CD14-positive monocyte (primary cell): ENCODE data around the gene CCN5. TPM values are rescaled to one million over a fixed set of nuclear protein-coding genes. Genes with fewer than 3 reads are reported as not detected.

Experiments
- DNase-seq, 3 donors: peaks; one replicate each; pipeline ENCODE4 v3.0.0-alpha.2; 2011 to 2022
- H2AFZ ChIP-seq: 2 replicates; pipeline ENCODE4 v1.6.0; 2012; ENCODE audit warnings: mild to moderate bottlenecking, low read depth, low read length, inconsistent platforms; ENCODE audit not compliant: insufficient read depth, poor library complexity, severe bottlenecking
- H3K27ac ChIP-seq, 2 donors: 1 replicate in 1 of 2; 2 replicates in 1 of 2; pipeline ENCODE4 v1.5.1; 2012 to 2013; ENCODE audit warnings: low read length in 2 of 2, control low read depth in 1 of 2, inconsistent platforms in 1 of 2, low read depth in 1 of 2, mild to moderate bottlenecking in 1 of 2
- H3K27me3 ChIP-seq, 2 donors: one replicate each; pipeline versions ENCODE4 v1.6.0 to v1.6.1; 2011 to 2013; ENCODE audit warnings: low read length in 2 of 2; ENCODE audit not compliant: control insufficient read depth in 2 of 2, insufficient read depth in 2 of 2
- H3K36me3 ChIP-seq, 2 donors: replicated peaks in 1 of 2; 1 replicate in 1 of 2; 2 replicates in 1 of 2; pipeline versions ENCODE4 v1.5.1 to v1.6.1; 2012 to 2013; ENCODE audit warnings: low read length in 2 of 2, control low read depth in 1 of 2, inconsistent platforms in 1 of 2, mild to moderate bottlenecking in 1 of 2; ENCODE audit not compliant: insufficient read depth in 2 of 2, control insufficient read depth in 1 of 2
- H3K4me1 ChIP-seq, 2 donors: 1 replicate in 1 of 2; 2 replicates in 1 of 2; pipeline versions ENCODE4 v1.5.1 to v1.6.1; 2012 to 2013; ENCODE audit warnings: low read length in 2 of 2, control low read depth in 1 of 2, inconsistent platforms in 1 of 2, mild to moderate bottlenecking in 1 of 2, moderate library complexity in 1 of 2; ENCODE audit not compliant: insufficient read depth in 2 of 2, control insufficient read depth in 1 of 2
- H3K4me2 ChIP-seq: replicated peaks from 2 replicates; pipeline ENCODE3; 2012; ENCODE audit warnings: low read length, moderate library complexity, mild to moderate bottlenecking; ENCODE audit not compliant: poor library complexity, severe bottlenecking; ENCODE audit errors: extremely low read depth
- H3K4me3 ChIP-seq, 3 experiments: fragments of 200-600 bp in 1 of 3; sonication (generic) in 1 of 3; replicated peaks in 1 of 3; 1 replicate in 2 of 3; 2 replicates in 1 of 3; pipeline ENCODE4 v1.5.1; 2011 to 2013; ENCODE audit warnings: low read length in 3 of 3, mild to moderate bottlenecking in 3 of 3, control low read depth in 2 of 3, low read depth in 2 of 3, inconsistent platforms in 1 of 3, moderate library complexity in 1 of 3
- H3K79me2 ChIP-seq: 2 replicates; pipeline ENCODE4 v1.6.0; 2012; ENCODE audit warnings: mild to moderate bottlenecking, control low read depth, inconsistent platforms, low read length, moderate library complexity; ENCODE audit not compliant: insufficient read depth
- H3K9ac ChIP-seq: 2 replicates; pipeline ENCODE4 v1.6.0; 2017; ENCODE audit warnings: low read length, mild to moderate bottlenecking; ENCODE audit not compliant: insufficient read depth, poor library complexity, severe bottlenecking
- H3K9me3 ChIP-seq, 2 donors: replicated peaks in 1 of 2; 1 replicate in 1 of 2; 2 replicates in 1 of 2; pipeline versions ENCODE4 v1.5.1 to v1.6.1; 2012 to 2013; ENCODE audit warnings: low read length in 2 of 2, control low read depth in 1 of 2; ENCODE audit not compliant: control insufficient read depth in 1 of 2, insufficient read depth in 1 of 2
- H4K20me1 ChIP-seq: 2 replicates; pipeline ENCODE4 v1.6.0; 2012; ENCODE audit warnings: mild to moderate bottlenecking, low read length, control low read depth, moderate library complexity; ENCODE audit not compliant: insufficient read depth
- H3K27ac Mint-ChIP-seq, 7 donors: one replicate each; pipeline ENCODE4 v1.8.0; 2020; ENCODE audit warnings: mild to moderate bottlenecking in 7 of 7, mixed read lengths in 7 of 7, moderate library complexity in 6 of 7, inconsistent platforms in 2 of 7
- H3K27me3 Mint-ChIP-seq, 3 donors: one replicate each; pipeline ENCODE4 v1.8.0; 2021 to 2022; ENCODE audit warnings: low read depth in 3 of 3, mild to moderate bottlenecking in 3 of 3, mixed read lengths in 3 of 3, moderate library complexity in 3 of 3, inconsistent platforms in 1 of 3
- H3K36me3 Mint-ChIP-seq, 2 donors: one replicate each; pipeline ENCODE4 v1.8.0; 2020; ENCODE audit warnings: mixed read lengths in 2 of 2, inconsistent platforms in 1 of 2, mild to moderate bottlenecking in 1 of 2
- H3K4me1 Mint-ChIP-seq: one replicate; pipeline ENCODE4 v1.8.0; 2020; ENCODE audit warnings: mild to moderate bottlenecking, mixed read lengths
- H3K4me3 Mint-ChIP-seq, 2 donors: one replicate each; pipeline ENCODE4 v1.8.0; 2020; ENCODE audit warnings: mild to moderate bottlenecking in 2 of 2, mixed read lengths in 2 of 2, moderate library complexity in 1 of 2
- H3K9me3 Mint-ChIP-seq, 7 donors: one replicate each; pipeline ENCODE4 v1.8.0; 2020 to 2022; ENCODE audit warnings: mixed read lengths in 7 of 7, mild to moderate bottlenecking in 6 of 7, moderate library complexity in 6 of 7, inconsistent platforms in 2 of 7
- CTCF ChIP-seq: fragments of 200-600 bp; IDR thresholded peaks from one replicate; pipeline ENCODE4 v1.8.0; 2022; ENCODE audit warnings: antibody characterized with exemption, mild to moderate bottlenecking
- WGBS: methylation state at CpG from one replicate; pipeline ENCODE4 v1.1.5; 2013; ENCODE audit warnings: missing lambda C conversion rate; ENCODE audit not compliant: insufficient coverage; 5-methylcytosine and 5-hydroxymethylcytosine counted together
- intact Hi-C, 2 donors: fragments of 100-400 bp; cut with micrococcal nuclease; formaldehyde crosslinking; loops; one replicate each; pipeline versions ENCODE4 v1.15.0 to v1.15.1; 2023
- polyA plus RNA-seq, 3 donors: library from polyadenylated mRNA; depleted of rRNA in 1 of 3; unstranded in 2 of 3; stranded (reverse) in 1 of 3; fragments of 300-500 nt in 2 of 3; fragments of >200 nt in 1 of 3; fragmentation: Illumina TruSeq in 2 of 3; gene quantifications; 1 replicate in 2 of 3; 2 replicates in 1 of 3; pipeline ENCODE4 v1.2.3, GENCODE V29; 2012 to 2021

The CCN5 gene
- polyA plus RNA-seq, 3 donors = not detected

- Histone ChIP-seq H3K36me3 (no peaks in the 10 kb centered on the region), H3K79me2 (no peaks in the 10 kb centered on the region), H3K4me2 (no peak overlapping the region), H2AFZ (no peak overlapping the region), H3K27me3 (no peaks in the 10 kb centered on the region), H3K4me1 (no peaks in the 10 kb centered on the region), H3K27ac (no peak overlapping the region), H3K4me3 (no peak overlapping the region), H4K20me1 (no peaks in the 10 kb centered on the region), H3K9ac (no peak overlapping the region), H3K9me3 (no peaks in the 10 kb centered on the region)
- no peak for TF ChIP-seq CTCF
- Mint-ChIP-seq H3K4me1 (peaks cover 4% of the 10 kb centered on the region), H3K4me3 (peak overlapping the region in 1 of 2 donors; percentile 36), H3K9me3 (no peaks in the 10 kb centered on the region), H3K27me3 (peaks cover 0 to 10% (median 9%) of the 10 kb centered on the region in 3 donors), H3K36me3 (no peaks in the 10 kb centered on the region), H3K27ac (no peak overlapping the region)
- DNase-seq = no peak
- no CpG with 5 or more reads among the region's 1 CpG for WGBS
- intact Hi-C loops = no loop called here
These were observed 44.4 kb downstream of the CCN5 start for GRCh38 chr20:44759595-44759994.

- Mint-ChIP-seq H3K9me3 (no peaks in the 10 kb centered on the region), H3K36me3 (no peaks in the 10 kb centered on the region), H3K27ac (peak overlapping the region in 1 of 7 donors; percentile 64), H3K4me3 (no peak overlapping the region), H3K4me1 (peaks cover 4% of the 10 kb centered on the region), H3K27me3 (peaks cover 3 to 14% (median 10%) of the 10 kb centered on the region in 3 donors)
- intact Hi-C loops = no loop called here
- Histone ChIP-seq H3K27ac (no peak overlapping the region), H3K4me3 (no peak overlapping the region), H3K36me3 (no peaks in the 10 kb centered on the region), H3K4me1 (no peaks in the 10 kb centered on the region), H3K9me3 (no peaks in the 10 kb centered on the region), H2AFZ (no peak overlapping the region), H3K9ac (no peak overlapping the region), H3K79me2 (no peaks in the 10 kb centered on the region), H3K27me3 (no peaks in the 10 kb centered on the region), H3K4me2 (no peak overlapping the region), H4K20me1 (no peaks in the 10 kb centered on the region)
- DNase-seq = no peak
- TF ChIP-seq CTCF = no peak
- WGBS = 100% methylated on average over 2 of the region's 3 CpGs
These were observed 46.3 kb downstream of the CCN5 start for GRCh38 chr20:44761423-44761822.
